Measurements from ENCODE around the gene REC8.

Gene REC8

GRCh38 chr14:24139272-24139934, 32.5 kb upstream of the REC8 start:
- no peak for FAIRE-seq

DNA sequence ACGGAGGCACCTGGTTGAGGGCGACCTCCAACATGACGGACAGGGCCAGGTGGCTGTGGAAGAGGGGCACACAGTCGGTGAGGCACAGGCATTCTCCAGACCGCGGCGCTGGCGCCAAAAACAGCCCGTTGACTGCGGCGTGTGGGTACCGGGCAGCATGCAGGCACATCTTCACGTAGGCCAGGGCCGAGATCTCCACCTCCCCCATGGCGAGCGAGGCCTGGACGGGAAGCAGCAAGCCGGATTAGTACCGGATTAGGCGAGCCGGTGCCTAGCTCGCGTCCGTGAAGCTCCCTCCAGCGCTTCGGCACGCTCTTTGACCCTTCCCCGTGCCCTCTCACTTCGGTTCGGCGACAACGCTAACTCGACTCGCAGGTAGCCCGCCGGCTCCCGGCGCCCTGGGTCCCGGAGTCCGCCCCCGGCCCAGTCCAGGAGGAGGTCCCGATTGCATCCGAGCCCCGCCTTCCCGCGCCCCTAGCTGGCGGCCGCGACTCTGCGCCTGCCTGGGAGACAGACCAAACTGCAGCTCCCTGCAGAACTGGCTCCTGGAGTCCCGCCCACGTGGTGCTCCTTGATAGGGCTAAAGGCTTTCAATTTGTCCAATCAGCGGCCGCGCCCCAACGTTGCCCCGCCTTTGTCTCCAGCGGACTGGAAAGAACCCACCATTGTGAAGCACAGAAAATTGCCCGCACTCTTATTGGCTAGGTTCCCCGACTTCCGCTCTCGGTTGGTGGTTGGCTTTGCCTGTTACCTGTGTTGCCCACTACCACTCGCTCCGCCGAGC, 30.6 kb upstream of the REC8 start, which contains the start of gene EMC9:
Gene EMC9, minus strand, starts transcription at position 495 of the 784 bp plus-strand sequence. Its CDS starts 287 bp downstream, at position 208.
- peak; percentile 94 for FAIRE-seq

DNA sequence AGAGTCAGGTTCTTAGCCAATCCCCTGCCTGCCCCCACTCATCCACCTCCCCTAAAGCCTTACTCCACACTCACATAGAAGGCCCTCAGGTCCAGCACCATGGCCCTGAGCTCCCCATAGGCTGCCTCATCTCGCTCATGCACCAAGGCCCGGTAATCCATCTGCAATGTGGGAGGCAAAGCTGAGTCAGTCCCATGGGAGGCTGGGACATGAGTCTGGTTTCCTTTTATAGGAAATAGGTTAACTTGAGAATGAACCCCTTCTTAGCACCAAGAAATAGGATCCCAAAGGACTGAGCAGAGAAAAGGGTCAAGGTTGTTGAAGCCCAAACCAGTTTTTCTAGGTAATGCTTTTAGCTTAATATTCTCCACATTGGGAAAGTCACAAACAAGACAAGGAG, 28.4 kb upstream of the REC8 start:
- FAIRE-seq = no peak

DNA sequence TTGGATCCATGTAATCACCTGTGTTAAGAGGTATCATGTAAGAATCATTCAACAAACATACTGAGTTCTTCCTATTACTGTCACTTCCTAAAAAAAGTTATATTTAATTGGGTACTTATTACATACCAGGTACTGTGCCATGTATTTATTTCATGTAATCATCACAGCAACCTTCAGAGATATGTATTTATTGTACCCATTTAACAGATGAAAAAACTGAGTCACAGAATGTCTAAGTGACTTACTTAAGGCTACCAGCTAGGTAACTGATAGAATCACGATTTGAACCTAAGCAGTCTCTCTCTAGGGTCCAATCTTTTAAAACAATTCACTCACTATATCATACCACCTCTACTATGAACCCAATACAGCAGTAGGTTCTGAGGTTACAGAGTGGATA, 27.4 kb upstream of the REC8 start:
- FAIRE-seq = no peak

- no peak for FAIRE-seq
These were observed 26.7 kb upstream of the REC8 start for GRCh38 chr14:24145219-24145618.

DNA sequence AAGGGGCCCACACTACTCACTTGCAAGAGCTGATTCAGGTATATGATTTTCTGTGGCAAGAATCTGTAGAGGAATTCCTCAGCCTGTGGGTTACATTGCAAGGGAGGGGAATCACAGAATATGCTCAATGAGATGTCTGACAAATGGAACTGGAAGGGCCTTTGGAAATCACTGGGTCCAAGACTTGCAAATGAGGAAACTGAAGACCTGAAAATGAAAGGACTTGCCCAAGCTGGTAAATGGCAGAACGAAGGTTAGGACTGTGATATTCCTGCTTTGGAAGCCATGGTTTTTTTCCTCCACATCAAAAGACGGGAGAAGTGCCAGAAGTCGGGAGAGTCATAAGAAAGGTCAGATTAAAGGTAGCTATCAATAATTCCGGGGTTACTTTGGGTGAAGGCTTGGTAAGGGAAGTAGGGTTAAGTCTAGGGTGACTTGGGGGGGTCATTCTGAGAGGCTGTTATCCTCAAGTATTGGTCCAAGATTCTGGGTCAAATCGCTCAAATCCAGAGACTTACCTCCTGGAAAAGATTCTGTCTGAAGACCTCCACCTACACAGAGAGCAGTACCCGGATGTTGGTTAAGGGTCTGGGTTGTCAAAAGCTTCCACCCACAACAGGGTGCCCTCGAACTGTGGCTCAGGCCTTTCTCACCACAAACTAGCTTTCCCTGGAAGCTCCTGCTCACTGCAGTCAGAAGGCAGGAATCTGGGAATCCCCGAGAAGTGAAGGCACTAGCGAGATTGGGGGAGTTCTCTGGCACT, 26.0 kb upstream of the REC8 start:
- no peak for FAIRE-seq

GRCh38 chr14:24146453-24146977, 25.4 kb upstream of the REC8 start, which contains the start of gene PSME2:
PSME2 (minus strand) TSS chr14:24146610; CDS start chr14:24146581, 29 bp downstream.
- peak; percentile 93 for FAIRE-seq

DNA sequence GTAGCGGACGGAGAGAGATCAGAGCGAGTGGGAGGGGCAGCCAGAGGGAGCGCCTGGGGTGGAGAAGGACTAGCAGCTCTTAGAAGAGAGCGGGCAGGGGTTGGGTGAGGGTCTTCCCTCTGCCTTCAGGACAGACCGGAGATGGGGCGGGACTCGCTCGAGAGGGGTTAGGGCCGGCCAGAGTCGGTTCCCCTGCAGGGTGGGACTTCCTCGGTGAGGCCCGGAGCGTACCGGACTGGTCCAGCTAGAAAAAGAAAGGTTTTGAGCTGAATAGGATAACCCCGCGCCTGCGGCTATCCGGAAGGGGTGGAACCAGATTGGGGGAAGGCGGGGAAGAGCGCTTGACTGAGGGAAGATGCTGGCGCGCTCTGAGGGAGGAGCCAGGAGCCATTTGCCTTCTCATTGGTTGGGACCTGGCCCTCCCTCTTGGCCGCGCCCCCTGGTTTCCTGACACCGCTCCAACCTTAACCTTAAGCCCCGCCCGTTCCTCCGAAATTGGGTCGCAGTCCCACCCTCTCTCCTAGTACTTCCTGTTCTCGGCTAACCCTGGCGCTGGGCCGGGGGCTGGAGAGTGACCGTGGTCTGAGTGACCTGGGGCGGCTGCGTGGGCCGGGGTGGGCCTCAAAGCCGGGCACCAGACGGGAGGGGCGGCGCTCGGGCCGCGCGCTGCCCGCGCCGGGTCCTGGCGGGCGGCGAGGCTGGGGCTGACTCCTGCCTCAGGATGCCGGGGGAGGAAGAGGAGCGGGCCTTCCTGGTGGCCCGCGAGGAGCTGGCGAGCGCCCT, 24.7 kb upstream of the REC8 start, which contains the start of gene RNF31:
Gene RNF31, plus strand, starts transcription at position 521 of the 783 bp plus-strand sequence. Its CDS starts 201 bp downstream, at position 722.
- peak; percentile 98 for FAIRE-seq

GRCh38 chr14:24147761-24148428, 24.0 kb upstream of the REC8 start:
- FAIRE-seq = no peak

DNA sequence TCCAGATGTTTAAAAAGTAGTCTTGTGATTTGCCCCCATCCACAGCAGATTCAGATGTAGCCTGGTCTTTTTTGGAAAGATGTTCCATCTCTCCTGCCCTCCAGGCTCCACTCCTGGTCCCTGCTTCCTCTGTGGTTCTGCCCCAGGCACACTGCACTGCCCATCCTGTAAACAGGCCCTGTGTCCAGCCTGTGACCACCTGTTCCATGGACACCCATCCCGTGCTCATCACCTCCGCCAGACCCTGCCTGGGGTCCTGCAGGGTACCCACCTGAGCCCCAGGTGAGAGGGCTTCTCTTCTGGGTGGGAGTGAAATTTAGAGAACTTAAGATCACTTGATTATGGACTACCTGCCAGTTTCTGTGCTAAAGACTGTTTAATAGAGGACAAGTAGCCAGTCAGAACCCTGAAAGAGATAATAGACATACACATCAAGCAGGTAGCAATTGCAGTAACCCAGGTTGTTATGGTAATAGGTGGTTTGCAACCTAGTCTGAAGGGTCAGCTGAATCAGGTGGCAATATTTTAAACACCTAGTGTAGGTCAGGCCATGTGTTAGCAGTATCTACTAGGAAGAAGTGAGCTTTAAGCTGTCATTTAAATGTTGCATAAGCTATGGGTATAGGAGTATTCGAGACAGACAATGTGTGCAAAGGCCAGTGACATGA, 22.4 kb upstream of the REC8 start:
- FAIRE-seq = no peak

GRCh38 chr14:24150061-24150460, 21.8 kb upstream of the REC8 start:
- FAIRE-seq = no peak

GRCh38 chr14:24150567-24150966, 21.3 kb upstream of the REC8 start:
- no peak for FAIRE-seq

GRCh38 chr14:24150993-24151392, 20.9 kb upstream of the REC8 start:
- no peak for FAIRE-seq

DNA sequence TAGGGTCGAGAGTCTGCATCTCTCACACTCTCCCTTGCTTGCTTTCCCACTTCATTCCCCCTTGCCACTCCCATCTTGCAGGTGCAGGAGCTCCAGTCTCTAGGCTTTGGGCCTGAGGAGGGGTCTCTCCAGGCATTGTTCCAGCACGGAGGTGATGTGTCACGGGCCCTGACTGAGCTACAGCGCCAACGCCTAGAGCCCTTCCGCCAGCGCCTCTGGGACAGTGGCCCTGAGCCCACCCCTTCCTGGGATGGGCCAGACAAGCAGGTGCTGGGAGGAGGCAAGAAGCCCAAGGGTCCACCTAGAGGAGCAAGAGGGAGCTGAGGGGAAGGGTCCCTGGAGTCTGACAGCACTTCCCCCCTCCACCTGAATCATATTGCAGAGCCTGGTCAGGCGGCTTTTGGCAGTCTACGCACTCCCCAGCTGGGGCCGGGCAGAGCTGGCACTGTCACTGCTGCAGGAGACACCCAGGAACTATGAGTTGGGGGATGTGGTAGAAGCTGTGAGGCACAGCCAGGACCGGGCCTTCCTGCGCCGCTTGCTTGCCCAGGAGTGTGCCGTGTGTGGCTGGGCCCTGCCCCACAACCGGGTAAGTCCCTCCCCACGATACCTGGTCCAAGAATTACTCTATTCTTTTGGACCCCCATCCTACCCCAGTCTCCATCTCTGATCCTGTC, 20.3 kb upstream of the REC8 start:
- no peak for FAIRE-seq

GRCh38 chr14:24155100-24155499, 16.8 kb upstream of the REC8 start:
- no peak for FAIRE-seq

- no peak for FAIRE-seq
These were observed 15.0 kb upstream of the REC8 start for GRCh38 chr14:24156840-24157239.

DNA sequence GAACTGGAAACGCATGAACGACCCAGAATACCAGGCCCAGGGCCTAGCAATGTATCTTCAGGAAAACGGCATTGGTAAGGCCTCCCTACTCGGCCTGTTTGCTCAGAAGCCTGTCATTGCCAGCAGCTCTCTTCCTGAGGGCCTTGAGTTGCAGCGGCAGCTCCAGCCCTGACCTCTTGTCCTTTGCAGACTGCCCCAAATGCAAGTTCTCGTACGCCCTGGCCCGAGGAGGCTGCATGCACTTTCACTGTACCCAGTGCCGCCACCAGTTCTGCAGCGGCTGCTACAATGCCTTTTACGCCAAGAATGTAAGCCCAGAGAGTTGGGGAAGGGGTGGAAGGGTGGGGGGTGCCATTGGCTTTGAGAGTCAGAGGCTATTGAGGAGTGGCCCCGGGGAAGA, 14.5 kb upstream of the REC8 start:
- FAIRE-seq = no peak

GRCh38 chr14:24159777-24160498, 11.9 kb upstream of the REC8 start:
- FAIRE-seq = no peak

GRCh38 chr14:24160499-24160849, 11.4 kb upstream of the REC8 start:
- no peak for FAIRE-seq
